ENCODE results near the gene S100PBP.

S100PBP gene

GRCh38 chr1:32817159-32817814 is at the start of gene S100PBP, which contains the start of gene YARS1:
TSS of gene S100PBP (plus strand) at chr1:32817653. CDS start at chr1:32826100, 8,447 bp downstream.
TSS of gene YARS1 (minus strand) at chr1:32817358. CDS start at chr1:32817244, 114 bp downstream.
- peak within 1 kb of the TSS; percentile 100 for H3K9ac ChIP-seq (ENCODE audit: low read length)
- H3K4me1 ChIP-seq (ENCODE audit: control insufficient read depth, insufficient read depth, low read length), result peaks cover 33% of the 10 kb centered on the region
- peak; percentile 100 for DNase-seq (ENCODE audit: low read depth)
- H3K36me3 ChIP-seq (ENCODE audit: control insufficient read depth, insufficient read depth, low read length, severe bottlenecking), result peaks cover 12% of the 10 kb centered on the region
- peak within 1 kb of the TSS; percentile 99 for H3K4me3 ChIP-seq (ENCODE audit: low read length)
- H3K27me3 ChIP-seq (replicated peaks; ENCODE audit: control insufficient read depth, insufficient read depth, low read length), result no peaks in the 10 kb centered on the region
- H3K9me3 ChIP-seq (ENCODE audit: control insufficient read depth, low read length), result no peaks in the 10 kb centered on the region

GRCh38 chr1:32768110-32768850 is 49.2 kb upstream of the S100PBP start:
- Histone ChIP-seq H3K9ac (ENCODE audit: low read length) (peak overlapping the region; percentile 64), H3K4me1 (ENCODE audit: control insufficient read depth, insufficient read depth, low read length) (peaks cover 26% of the 10 kb centered on the region), H3K4me3 (ENCODE audit: low read length) (peak overlapping the region; percentile 46), H3K27me3 (replicated peaks; ENCODE audit: control insufficient read depth, insufficient read depth, low read length) (no peaks in the 10 kb centered on the region), H3K9me3 (ENCODE audit: control insufficient read depth, low read length) (no peaks in the 10 kb centered on the region), H3K36me3 (ENCODE audit: control insufficient read depth, insufficient read depth, low read length, severe bottlenecking) (peaks cover 2% of the 10 kb centered on the region)
- no peak for DNase-seq (ENCODE audit: low read depth)

GRCh38 chr1:32769524-32770220 is 47.8 kb upstream of the S100PBP start:
- Histone ChIP-seq H3K9me3 (ENCODE audit: control insufficient read depth, low read length) (no peaks in the 10 kb centered on the region), H3K4me3 (ENCODE audit: low read length) (peak overlapping the region; percentile 35), H3K36me3 (ENCODE audit: control insufficient read depth, insufficient read depth, low read length, severe bottlenecking) (peaks cover 16% of the 10 kb centered on the region), H3K4me1 (ENCODE audit: control insufficient read depth, insufficient read depth, low read length) (peaks cover 26% of the 10 kb centered on the region), H3K27me3 (replicated peaks; ENCODE audit: control insufficient read depth, insufficient read depth, low read length) (no peaks in the 10 kb centered on the region), H3K9ac (ENCODE audit: low read length) (peak overlapping the region; percentile 27)
- DNase-seq (ENCODE audit: low read depth), result peak; percentile 38

GRCh38 chr1:32770221-32770731 is 47.2 kb upstream of the S100PBP start:
- Histone ChIP-seq H3K4me3 (ENCODE audit: low read length) (no peak overlapping the region), H3K27me3 (replicated peaks; ENCODE audit: control insufficient read depth, insufficient read depth, low read length) (no peaks in the 10 kb centered on the region), H3K9me3 (ENCODE audit: control insufficient read depth, low read length) (no peaks in the 10 kb centered on the region), H3K4me1 (ENCODE audit: control insufficient read depth, insufficient read depth, low read length) (peaks cover 25% of the 10 kb centered on the region), H3K9ac (ENCODE audit: low read length) (no peak overlapping the region), H3K36me3 (ENCODE audit: control insufficient read depth, insufficient read depth, low read length, severe bottlenecking) (peaks cover 22% of the 10 kb centered on the region)
- DNase-seq (ENCODE audit: low read depth), result no peak

- no peaks in the 10 kb centered on the region for H3K9me3 ChIP-seq (ENCODE audit: control insufficient read depth, low read length)
- no peak overlapping the region for H3K9ac ChIP-seq (ENCODE audit: low read length)
- H3K36me3 ChIP-seq (ENCODE audit: control insufficient read depth, insufficient read depth, low read length, severe bottlenecking), result peaks cover 28% of the 10 kb centered on the region
- no peak overlapping the region for H3K4me3 ChIP-seq (ENCODE audit: low read length)
- DNase-seq (ENCODE audit: low read depth), result no peak
- H3K4me1 ChIP-seq (ENCODE audit: control insufficient read depth, insufficient read depth, low read length), result peaks cover 28% of the 10 kb centered on the region
- H3K27me3 ChIP-seq (replicated peaks; ENCODE audit: control insufficient read depth, insufficient read depth, low read length), result no peaks in the 10 kb centered on the region
Observed at GRCh38 chr1:32770741-32771548, 46.5 kb upstream of the S100PBP start.

- H3K4me1 ChIP-seq (ENCODE audit: control insufficient read depth, insufficient read depth, low read length), result peaks cover 28% of the 10 kb centered on the region
- H3K36me3 ChIP-seq (ENCODE audit: control insufficient read depth, insufficient read depth, low read length, severe bottlenecking), result peaks cover 34% of the 10 kb centered on the region
- H3K4me3 ChIP-seq (ENCODE audit: low read length), result no peak overlapping the region
- DNase-seq (ENCODE audit: low read depth), result no peak
- no peaks in the 10 kb centered on the region for H3K9me3 ChIP-seq (ENCODE audit: control insufficient read depth, low read length)
- no peaks in the 10 kb centered on the region for H3K27me3 ChIP-seq (replicated peaks; ENCODE audit: control insufficient read depth, insufficient read depth, low read length)
- no peak overlapping the region for H3K9ac ChIP-seq (ENCODE audit: low read length)
Observed at GRCh38 chr1:32771561-32772280, 45.7 kb upstream of the S100PBP start.

GRCh38 chr1:32772281-32773017 is 45.0 kb upstream of the S100PBP start:
- peaks cover 40% of the 10 kb centered on the region for H3K36me3 ChIP-seq (ENCODE audit: control insufficient read depth, insufficient read depth, low read length, severe bottlenecking)
- no peaks in the 10 kb centered on the region for H3K9me3 ChIP-seq (ENCODE audit: control insufficient read depth, low read length)
- no peaks in the 10 kb centered on the region for H3K27me3 ChIP-seq (replicated peaks; ENCODE audit: control insufficient read depth, insufficient read depth, low read length)
- peaks cover 28% of the 10 kb centered on the region for H3K4me1 ChIP-seq (ENCODE audit: control insufficient read depth, insufficient read depth, low read length)
- no peak overlapping the region for H3K4me3 ChIP-seq (ENCODE audit: low read length)
- no peak for DNase-seq (ENCODE audit: low read depth)
- H3K9ac ChIP-seq (ENCODE audit: low read length), result no peak overlapping the region

GRCh38 chr1:32773018-32773763 is 44.3 kb upstream of the S100PBP start:
- no peaks in the 10 kb centered on the region for H3K27me3 ChIP-seq (replicated peaks; ENCODE audit: control insufficient read depth, insufficient read depth, low read length)
- peak; percentile 82 for DNase-seq (ENCODE audit: low read depth)
- peaks cover 23% of the 10 kb centered on the region for H3K4me1 ChIP-seq (ENCODE audit: control insufficient read depth, insufficient read depth, low read length)
- peaks cover 48% of the 10 kb centered on the region for H3K36me3 ChIP-seq (ENCODE audit: control insufficient read depth, insufficient read depth, low read length, severe bottlenecking)
- no peak overlapping the region for H3K9ac ChIP-seq (ENCODE audit: low read length)
- H3K9me3 ChIP-seq (ENCODE audit: control insufficient read depth, low read length), result no peaks in the 10 kb centered on the region
- no peak overlapping the region for H3K4me3 ChIP-seq (ENCODE audit: low read length)

GRCh38 chr1:32773764-32774463 is 43.5 kb upstream of the S100PBP start:
- peaks cover 19% of the 10 kb centered on the region for H3K4me1 ChIP-seq (ENCODE audit: control insufficient read depth, insufficient read depth, low read length)

More at GRCh38 chr1:32773764-32774463, 43.5 kb upstream of the S100PBP start:
- H3K9me3 ChIP-seq (ENCODE audit: control insufficient read depth, low read length), result no peaks in the 10 kb centered on the region
- no peak overlapping the region for H3K4me3 ChIP-seq (ENCODE audit: low read length)
- no peak for DNase-seq (ENCODE audit: low read depth)
- peaks cover 54% of the 10 kb centered on the region for H3K36me3 ChIP-seq (ENCODE audit: control insufficient read depth, insufficient read depth, low read length, severe bottlenecking)
- H3K9ac ChIP-seq (ENCODE audit: low read length), result no peak overlapping the region
- H3K27me3 ChIP-seq (replicated peaks; ENCODE audit: control insufficient read depth, insufficient read depth, low read length), result no peaks in the 10 kb centered on the region

Data from adipocyte (in vitro differentiated cells).